Hypothalamus (tissue), 51 donors: ENCODE measurements around the gene DCAF4.

ENCODE experiments used
- DNase-seq, 51 donors: peaks; one replicate each; lab custom pipeline; 2025; lab: John Stamatoyannopoulos, UW

Gene DCAF4, protein sequence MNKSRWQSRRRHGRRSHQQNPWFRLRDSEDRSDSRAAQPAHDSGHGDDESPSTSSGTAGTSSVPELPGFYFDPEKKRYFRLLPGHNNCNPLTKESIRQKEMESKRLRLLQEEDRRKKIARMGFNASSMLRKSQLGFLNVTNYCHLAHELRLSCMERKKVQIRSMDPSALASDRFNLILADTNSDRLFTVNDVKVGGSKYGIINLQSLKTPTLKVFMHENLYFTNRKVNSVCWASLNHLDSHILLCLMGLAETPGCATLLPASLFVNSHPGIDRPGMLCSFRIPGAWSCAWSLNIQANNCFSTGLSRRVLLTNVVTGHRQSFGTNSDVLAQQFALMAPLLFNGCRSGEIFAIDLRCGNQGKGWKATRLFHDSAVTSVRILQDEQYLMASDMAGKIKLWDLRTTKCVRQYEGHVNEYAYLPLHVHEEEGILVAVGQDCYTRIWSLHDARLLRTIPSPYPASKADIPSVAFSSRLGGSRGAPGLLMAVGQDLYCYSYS

DNA sequence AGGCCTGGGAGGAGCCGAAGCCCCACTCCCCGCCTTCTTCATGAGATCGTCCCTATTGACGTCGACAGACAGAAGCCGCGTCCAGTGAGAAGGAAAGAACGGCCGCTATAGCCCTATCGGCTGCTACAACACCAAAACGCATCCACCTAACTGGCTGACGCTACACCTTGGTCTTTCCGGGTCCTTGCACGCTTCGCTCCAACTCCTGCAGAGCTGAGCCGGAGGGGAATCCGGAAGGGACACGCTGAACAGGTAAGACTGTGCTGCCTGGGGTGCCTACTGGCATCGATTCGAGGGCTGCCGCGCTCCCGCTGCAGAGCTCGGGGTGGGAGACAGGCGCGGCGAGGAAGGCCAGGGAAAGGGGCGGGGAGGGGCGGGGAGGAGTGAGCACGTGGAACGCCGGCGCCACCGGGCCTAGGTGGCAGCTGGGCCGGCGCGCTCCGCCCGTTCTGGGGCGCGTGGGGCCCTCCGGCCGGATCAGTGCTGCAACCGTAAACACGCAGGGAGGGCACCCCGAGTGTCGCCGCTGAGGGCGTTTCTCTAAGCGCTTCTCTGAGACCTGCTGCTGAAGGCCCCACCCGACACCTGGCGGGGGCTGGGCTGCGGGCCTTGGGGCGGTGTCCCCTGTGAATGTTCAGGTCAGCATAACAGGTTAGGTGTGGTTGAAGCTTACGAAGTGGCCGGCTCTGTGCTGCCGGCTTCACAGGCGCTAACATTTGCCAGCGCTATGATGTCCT is at the start of gene DCAF4:
TSS of gene DCAF4 (plus strand) at position 173 of the 737 bp plus-strand sequence. CDS start 11,515 bp downstream, outside the sequence.
- DNase-seq, result peak; percentile 53 to 98 (median 88)

- DNase-seq, result no peak
Observed at GRCh38 chr14:72876710-72877063, 49.6 kb upstream of the DCAF4 start.

- no peak for DNase-seq
Observed at GRCh38 chr14:72878746-72879145, 47.5 kb upstream of the DCAF4 start.

DNA sequence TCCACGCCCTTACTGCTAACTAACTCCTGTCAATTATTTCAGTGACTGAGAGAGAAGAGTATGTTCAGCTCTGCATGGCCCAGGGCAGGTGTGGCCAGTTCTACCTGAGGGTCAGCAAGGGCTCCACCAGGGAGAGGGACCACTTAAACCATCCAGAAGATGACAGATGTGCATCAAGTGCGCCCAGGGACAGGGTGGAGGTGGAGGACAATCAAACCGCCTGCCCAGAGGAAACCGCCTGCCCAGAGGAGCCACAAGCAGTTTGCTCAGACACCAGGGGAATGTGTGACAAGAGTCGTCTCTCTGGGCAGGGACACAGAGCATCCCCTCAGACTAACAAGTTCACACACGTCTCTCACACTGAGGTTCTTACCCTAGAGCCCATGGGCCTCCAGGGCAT is 46.8 kb upstream of the DCAF4 start:
- DNase-seq, result no peak

- no peak for DNase-seq
Observed at GRCh38 chr14:72880164-72880563, 46.1 kb upstream of the DCAF4 start.

- DNase-seq, result no peak
Observed at GRCh38 chr14:72880820-72881219, 45.4 kb upstream of the DCAF4 start.

DNA sequence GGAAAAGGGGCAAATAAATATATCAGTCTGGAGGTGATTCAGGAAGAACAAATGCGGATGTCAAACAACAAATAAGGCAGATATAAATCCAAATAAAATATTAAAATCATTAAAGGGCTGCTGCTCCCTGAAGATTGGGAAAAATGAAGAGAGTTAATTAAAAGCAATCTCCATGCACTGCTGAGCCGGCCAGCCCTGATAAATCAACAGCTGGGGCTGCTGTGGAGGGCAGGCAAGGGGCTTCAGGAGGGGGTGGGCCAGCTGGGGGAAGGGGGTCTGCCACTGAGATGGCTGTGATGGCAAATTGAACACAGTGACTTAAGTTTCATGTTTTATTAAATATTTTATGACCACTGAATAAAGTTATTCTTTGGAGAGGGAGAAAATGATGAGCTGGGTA is 44.7 kb upstream of the DCAF4 start:
- DNase-seq, result no peak

- no peak for DNase-seq
Observed at GRCh38 chr14:72882047-72882446, 44.2 kb upstream of the DCAF4 start.

DNA sequence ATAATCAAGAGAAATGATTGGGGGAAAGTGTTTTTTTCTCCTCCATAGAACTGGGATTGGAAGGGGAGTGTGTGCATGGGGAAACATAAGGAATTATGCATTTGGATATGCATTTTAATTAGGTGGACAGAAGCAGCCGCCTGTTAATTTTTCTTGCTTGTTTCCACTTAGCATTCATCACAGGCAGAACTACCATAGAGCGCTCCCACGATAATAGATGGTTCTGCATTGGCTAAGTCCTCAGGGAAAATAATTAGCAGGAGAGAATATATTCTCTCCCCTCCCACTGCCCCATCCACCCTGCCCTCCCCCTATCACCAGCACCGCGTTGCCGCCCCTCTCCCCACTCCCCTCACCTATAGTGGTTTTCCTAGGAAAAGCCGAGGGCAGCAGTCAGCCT is 43.8 kb upstream of the DCAF4 start:
- DNase-seq, result no peak

DNA sequence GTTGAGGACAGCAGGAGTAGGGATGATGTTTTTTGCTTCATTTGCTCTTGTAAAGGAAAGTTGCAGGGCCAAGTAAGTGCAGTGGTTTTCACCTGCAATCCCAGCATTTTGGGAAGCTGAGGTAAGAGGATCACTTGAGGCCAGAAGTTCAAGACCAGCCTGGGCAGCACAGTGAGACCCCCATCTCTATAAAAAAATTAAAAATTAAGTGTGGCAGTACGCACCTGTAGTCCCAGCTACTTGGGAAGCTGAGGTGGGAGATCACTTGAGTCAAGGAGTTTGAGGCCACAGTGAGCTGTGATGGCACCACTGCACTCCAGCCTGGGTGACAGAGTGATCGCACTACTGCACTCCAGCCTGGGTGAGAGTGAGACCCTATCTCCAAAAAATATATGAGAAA is 43.2 kb upstream of the DCAF4 start:
- DNase-seq, result no peak

DNA sequence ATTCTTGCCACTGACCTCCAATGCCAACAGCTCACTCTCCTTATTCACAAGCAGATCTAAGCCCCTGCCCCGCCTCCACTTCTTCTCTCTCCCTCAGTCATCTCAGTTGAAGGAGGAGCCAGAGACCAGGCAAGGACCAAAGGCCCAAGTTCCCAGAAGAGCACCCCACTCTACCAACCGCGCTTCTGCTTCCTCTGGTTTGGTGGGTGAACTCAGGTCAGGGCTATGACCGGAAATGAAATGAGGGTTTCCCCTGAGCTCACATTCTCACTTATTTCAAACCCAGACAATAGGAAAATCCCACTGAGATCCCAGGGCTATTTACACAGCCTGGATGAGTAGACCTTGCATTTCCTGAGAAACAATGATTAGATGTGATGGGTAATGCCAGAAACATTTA is 42.3 kb upstream of the DCAF4 start:
- DNase-seq, result peak in 8 of 51 donors; percentile 1 to 39 (median 11)

GRCh38 chr14:72884386-72884785 is 41.9 kb upstream of the DCAF4 start:
- DNase-seq, result no peak

GRCh38 chr14:72887514-72887913 is 38.8 kb upstream of the DCAF4 start:
- no peak for DNase-seq

DNA sequence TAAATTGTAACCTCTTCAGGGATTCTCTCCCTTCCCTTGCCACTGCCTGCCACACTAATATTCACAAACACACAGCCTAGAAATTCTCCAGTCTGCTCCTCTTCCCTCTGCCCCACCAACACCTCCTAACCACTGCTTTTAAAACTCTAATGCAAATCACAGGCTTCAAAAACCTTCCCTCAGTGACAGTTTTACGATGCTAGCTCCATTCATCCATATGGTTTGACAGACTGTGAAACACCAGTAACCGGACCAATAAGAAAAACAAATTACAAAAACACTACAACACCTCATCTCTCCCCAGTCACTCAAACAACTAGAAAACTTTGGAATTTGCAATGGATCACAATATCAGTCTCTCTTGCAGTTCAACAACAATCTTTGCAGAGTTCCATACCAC is 38.1 kb upstream of the DCAF4 start:
- DNase-seq, result no peak

GRCh38 chr14:72888636-72889201 is 37.5 kb upstream of the DCAF4 start:
- DNase-seq, result no peak

DNA sequence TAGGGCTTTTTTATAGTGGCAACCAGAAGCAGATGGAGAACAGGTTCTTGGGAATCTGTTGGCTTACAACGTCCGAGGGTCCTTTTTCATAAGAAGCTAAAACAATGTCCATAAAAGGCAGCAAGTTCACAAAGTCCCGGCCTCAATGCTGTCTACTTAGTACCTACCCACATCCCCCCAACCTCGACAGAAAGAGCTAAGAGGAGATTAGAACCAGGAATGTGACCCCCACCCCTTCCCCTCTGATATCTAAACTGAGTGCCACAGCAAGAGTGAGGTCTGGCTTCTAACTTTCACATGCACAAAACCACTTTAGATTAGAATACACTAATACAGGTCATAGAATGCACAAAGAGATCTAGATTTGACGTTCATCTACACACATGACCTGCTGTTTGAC is 36.9 kb upstream of the DCAF4 start:
- no peak for DNase-seq

DNA sequence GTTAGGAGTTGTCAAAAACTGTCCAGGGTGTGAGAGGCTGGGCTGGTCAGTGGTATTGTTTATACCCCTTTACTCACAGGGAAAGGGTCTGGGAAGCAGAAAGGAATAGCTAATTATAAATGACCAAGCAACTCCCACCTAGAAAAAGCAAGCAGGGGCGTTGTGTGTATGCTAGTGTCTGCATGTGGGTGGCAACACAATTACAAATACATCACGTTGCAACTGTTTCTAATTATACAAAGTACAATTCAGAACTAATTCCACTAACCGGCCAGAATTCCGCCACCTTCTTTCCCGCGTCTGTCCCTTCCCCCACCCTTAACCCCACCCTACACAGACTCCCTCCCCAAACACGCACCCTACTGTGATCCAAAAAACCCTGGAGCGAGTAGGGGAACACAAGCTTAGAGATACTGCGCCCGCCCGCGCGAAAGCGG is 34.6 kb upstream of the DCAF4 start:
- peak in 1 of 51 donors; percentile 18 for DNase-seq

DNA sequence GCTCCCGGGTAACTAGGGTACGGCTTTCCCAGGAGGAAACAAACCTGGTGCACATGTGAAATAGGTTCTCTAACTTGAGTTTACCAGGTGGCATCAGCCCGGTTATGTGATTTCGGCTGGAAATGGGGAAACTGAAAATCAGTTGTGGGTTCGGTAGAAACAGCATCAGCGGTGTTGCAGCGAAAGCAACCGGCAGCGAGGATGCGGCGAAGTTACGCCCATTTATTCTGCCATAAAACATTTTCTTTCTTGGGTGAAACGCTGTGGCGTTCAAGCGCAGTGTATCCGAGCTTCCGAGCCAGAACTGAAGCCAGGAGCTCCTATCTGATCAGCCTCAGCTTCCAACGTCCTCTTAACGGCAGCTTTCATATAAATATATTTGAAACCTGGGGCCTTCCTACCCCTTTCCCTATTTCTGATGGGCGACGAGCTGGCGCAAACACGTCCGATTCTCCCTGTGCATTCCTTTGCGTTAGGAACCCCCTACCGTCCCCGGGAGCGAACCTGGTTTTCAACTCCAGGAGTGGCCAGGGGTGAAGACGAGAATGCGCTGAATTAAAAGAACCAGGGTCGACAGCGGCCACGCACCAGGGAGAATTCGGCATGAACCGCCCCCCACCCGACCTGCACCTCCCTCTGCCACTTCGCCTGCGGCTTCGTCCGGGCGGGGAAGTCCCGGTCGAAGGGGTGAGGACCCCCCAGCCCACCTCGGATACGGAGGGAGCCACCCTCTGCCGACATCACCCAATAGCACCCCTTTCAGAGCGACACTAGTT is 34.0 kb upstream of the DCAF4 start:
- DNase-seq, result peak in 19 of 51 donors; percentile 10 to 47 (median 29)

DNA sequence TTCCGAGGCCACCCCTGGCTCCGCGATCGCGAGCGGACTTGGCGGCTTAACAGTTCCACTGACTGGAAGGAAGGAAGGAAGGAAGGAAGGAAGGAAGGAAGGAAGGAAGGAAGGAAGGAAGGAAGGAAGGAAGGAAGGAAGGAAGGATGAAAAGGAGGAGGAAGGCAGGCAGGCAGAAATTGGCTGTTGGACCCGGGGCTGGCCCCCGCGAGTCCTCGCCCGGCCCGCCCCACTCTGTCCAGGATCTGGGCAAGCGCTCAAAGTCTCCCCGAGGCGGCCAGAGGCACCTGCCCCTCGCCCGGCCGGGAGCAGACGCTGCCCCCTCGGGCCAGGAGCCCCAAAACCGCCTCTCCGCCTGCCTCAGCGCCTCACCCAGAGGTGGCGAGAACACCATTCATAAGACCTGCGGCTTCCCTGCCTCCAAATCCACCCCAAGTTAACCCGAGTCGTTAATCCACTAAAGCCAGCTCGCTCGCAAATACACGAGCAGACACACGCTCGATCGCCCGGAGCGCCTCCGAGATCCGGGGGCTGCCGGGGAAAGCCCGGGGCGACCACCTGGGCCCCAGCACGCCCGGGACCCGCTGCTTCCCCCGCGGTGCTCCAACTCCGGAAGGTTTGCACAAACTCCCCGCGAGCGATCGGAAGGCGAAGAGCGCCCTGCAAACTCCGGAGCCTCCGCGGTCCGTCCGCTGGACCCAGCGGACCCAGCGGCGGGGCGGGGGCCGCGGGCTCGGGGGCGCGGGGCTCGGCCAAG is 33.2 kb upstream of the DCAF4 start:
- peak in 41 of 51 donors; percentile 9 to 66 (median 41) for DNase-seq
